ENCODE results near the gene TRPM3.

Gene TRPM3

DNA sequence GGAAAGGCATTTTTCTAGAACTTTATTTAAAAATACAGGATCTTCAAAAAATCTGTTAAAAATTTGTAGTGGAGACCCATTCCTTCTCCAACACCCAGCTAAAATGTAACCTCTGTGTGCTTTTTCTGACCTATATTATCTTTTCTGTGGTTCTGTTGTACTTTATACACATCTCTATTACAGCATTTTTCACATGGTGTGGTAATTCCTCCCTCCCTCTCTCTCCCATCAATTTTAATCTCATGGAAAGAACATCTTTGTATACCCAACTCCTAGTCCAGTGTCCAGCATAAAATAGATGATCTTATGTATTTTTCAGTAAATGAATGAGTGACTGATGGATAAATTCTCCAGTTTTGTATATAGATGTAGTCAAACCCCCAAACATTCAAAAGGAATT lies 523.5 kb downstream of the TRPM3 start:
- DNase-seq, result no peak

DNA sequence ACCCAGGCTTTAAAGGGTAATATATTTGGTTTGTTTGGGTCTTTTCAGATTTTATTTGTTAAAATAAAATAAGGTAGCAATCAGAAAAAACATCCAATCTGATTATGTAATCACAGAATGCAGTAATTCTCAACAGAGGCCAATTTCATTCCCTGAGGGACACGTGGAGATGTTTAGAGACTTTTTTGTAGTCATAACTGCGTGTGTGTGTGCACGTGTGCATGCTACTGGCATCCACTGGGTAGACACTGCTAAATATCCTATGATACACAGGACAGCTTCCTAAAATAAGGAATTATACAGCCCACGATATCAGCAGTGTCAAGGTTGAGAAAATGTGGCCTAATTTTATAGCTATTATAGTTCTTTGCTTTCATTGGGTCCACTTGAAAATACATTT lies 526.2 kb downstream of the TRPM3 start:
- DNase-seq, result no peak

DNA sequence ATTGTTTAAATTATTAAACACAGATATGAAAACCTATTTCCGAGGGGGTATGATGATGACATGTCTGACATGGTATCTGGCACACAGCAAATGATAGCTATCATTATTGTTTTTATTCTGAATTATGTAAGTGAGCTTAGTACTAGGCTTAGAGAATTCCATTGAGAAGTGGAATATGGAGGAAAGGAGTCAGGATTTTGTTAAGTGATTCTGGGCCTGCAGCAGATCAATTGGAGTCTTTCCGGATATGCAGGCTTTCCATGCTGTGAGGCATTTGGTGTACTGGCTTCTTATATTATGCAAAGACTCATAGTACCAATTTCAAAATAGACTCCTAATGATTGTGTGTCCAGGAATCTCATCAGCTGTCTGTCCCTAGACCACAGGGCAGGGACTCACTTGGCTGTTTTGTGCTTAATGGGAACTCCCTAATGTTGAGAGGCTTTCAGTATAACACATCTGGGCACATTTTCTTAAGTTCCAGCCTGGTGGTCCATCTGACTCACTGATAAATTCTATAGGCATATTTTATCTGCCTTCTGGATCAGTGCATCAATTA lies 527.0 kb downstream of the TRPM3 start:
- no peak for DNase-seq

DNA sequence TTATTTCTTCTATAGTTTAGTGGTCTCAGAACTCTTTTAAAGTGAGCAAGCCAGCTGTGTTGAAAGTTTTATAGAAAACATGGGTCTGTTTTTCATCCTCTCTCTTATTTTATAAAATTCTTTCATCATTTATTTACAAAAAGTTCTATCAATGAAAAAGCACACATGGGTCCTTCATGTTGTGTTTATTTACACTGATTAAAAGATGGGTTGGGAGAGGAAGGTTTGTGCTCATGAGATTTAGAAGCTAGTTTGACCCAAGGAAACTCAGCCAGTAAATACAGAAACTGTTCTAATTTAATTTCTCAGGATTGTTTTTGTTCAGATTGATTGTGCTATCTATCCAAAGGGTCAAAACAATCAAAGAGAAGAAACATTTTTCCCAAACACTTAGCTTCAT lies 528.2 kb downstream of the TRPM3 start:
- no peak for DNase-seq

DNA sequence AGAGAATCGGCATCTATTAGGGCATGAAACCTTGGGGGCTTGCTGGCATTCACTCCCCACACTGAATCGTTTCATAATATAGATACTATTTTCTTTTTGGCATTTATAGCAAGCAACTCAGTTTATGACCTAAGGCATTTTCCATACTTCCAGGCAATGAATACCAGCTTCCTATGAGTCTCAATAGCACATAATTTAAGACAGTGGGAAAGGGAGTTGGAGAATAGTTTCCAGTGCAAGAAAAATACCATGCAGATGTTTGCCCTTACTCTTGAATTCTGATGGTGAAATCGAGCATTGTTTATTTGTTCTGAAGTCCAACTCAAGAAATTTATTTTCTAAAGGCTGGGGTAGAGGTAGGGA lies 531.1 kb downstream of the TRPM3 start:
- no peak for DNase-seq

DNA sequence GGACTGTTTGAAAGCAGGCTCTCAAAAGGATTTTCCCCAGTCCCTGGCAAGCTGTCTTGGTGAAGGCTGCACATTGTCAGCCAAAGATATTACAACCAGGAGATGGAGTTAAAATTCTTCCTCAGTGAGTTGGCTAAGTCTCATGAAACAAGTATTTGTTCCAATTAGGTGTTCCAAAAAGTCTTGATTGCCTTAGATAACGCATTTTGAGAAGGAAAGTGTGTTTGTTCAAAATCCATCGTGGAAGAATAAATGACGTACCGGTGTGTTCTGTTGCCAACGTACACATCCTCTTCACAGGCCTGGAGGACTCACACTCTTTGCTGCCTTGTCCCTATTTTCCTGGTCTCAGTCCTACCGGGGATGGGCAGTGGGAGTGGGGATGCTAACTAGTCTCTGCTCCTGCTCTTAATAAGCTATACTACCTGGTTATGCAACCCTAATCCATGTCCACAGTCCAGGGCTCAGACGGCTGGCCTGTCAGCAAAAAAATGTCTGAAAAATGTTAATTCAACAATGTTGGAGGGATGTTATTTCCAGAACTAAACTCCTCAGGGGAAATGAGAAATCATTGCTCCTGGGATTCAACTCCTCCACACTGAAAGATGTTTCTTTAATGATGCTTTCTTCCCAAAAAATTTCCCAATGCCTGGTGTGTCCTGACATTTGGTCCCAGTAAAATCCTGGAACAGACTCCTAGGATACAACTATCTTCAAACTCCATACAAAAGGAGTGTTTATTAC lies 531.7 kb downstream of the TRPM3 start:
- no peak for DNase-seq

DNA sequence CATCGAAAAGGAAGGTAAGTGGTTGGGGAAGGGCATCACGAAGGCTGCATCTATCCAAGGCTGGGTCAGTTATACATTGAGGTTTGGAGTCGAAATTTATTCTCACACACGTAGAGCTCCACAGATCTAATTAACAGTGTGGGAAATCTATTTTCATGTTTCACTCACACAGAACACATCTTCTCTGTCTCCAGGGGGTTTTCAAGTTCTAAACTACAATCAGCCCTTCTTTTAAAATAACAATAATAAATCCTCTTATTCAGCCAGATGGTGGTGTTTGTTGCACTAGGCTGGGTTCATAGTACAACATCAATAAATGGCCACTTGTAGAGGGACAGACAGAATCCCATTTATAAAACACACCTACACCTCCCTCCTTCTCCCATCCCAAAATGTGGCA lies 532.4 kb downstream of the TRPM3 start:
- no peak for DNase-seq

DNA sequence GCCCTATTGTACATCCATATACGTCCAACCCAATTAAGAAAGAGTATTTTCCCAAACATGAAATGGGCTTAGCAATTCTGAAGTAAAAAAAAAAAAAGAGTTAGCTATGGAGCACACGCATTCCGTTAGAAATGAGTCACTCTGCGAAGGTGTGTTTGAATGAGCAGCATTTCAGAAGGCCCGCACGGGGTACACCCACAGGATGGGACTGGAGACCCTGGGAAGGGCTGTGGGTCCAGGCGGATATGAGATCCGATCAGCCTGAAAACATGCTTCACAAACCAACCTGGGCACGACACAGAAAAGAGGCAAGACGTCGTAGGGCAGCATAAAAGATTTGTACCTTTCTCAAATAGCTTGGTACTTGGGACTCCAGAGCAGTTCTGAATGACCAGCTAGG lies 533.0 kb downstream of the TRPM3 start:
- no peak for DNase-seq

DNA sequence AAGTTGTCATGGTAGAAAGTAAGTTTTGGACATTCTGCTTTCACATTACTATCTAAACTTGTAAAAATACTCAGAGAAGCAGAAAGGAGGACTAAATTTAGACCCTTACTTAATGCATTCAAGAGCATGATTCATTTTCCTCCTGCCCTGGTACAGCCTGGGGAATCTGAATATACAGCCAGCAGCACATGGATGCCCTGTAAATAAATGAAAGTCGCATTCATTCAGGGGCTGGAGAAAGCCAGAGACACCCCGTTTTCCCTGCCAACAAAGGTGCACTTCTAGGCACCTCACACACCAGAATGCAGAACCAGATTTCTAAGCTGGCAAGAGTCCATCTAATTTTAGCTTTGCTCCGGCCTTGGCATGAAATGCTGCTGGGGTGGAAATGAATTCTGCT lies 534.2 kb downstream of the TRPM3 start:
- no peak for DNase-seq

DNA sequence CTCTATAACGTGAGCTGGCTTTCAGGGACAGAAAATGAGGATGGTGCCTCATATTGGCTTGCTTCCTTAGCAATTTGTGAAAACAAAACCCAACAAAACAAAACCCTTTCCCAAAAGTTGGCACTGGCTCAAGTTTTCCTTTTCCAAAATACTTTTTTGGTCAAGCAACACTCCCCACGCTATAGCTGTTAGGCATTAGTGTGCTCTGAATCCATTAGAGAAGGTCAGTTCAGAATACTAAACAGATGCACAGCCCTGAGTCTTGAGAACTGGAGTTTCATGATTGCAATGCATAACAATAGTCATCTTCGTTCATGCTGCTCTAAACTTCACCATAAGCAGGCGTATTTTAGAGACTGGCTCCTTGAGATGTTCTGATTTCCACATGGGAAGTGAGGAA lies 534.9 kb downstream of the TRPM3 start:
- DNase-seq, result no peak

DNA sequence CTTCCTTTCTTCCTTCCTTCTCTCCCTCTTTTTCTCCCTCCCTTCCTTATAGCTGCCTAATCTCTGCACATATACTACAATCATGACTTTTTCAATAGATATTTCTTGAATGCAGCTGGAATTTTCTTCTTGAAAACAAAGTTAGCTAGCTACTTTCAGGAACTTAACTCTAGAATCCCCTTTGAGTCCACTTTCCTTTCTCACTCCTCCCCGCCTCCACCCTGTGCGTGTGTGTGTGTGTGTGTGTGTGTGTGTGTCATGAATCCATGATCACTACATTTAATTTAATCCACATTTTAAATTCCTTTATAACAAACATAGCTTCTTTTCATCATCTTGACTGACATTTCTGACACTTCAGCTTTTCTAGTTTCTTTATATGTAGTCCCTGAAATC lies 539.5 kb downstream of the TRPM3 start:
- no peak for DNase-seq

DNA sequence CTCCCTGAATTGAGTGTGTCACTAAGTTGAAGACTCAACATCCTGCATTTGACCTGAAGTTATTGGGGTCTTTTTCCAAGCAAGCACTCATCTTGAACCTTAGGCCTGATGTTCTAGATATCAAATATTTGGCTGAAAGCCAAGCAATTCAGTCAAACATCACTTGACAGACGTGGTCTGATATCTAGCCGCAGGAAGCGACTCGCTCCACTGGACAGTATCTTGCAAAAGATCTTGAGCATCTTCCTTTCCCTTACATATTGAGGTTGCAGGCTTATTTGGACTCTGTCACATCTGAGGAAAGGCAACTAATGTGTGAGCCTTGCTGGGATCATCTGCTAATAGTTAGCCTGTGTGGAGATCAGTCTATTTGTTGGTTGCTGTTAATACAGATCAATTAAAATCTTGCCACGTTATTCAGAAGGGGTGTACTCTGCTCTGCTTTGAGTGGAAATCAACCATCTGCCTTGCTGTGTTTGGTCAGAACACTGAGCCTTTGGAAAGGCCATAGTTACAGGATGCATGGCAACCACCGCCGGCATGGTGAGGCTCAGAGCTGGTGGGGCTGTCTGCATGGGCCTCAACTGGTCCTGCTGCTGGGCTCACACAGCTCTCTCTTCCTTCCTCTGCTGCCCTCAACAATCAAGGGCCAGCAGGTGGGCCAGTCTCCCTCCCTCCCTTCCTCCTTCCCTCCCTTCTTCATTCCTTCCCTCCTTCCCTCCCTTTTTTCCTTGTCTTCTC lies 540.0 kb downstream of the TRPM3 start:
- DNase-seq, result no peak

DNA sequence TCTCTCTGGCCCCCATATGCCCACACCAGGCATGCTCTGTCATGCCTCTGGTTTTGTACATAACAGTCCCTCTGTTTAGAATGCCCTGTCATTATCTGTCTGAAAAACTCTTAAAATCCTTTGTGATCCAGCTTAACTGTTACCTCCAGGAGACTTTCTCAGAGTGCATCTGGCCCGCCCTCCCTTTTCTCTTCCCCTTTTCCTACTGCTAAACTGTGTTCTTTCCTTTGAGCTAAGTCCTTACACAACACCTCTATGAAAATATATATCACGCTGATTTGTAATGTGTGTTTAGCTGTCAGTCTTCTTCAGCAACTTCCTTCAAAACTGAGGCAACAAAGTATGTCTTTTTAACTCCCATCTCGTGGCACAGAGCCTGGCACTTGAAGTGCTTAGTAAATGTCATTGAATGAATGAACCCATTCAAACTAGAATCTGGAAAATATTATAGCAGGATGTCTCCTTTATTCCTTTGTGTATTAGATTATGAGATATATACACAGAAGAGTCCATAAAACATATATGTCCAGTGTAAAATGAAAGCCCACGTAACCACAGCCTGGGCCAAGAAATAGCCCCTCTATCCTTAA lies 540.7 kb downstream of the TRPM3 start:
- DNase-seq, result no peak

DNA sequence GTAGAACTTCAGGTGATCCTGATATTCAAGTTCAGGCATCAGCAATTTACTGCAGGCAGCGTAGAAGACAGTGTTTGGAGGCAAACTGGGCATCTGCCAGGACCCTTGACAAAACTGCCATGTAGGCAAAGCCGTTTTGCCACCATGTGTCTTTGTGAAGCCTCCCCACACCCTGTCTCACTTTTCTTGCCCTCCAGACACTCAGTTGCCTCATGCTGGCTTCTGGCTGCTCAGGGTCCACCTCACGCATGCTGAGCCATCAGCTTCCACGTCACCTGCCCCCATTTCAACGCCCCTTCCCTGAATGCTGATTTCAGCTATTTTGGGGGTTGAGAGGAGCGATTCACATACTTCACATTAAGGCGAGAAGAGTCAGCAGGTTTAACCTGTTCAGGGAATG lies 541.7 kb downstream of the TRPM3 start:
- no peak for DNase-seq

DNA sequence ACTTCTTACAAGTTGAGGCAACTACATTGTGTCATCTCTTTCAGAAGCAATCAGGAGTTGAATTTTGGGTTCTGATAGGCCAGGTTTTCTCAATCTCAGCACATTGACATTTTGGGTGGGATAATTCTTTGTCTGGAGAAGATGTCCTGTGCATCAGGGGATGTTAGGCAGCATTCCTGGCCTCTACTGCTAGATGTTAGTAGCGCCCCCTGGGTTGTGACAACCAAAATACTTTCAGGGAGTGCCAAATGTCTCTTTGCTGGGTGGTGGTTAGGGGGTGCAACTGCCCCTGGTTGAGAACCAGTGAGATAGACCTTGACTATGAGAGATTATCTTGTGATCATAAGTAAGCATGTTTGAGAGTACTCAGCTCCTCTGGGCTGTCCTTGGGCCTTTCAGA lies 542.7 kb downstream of the TRPM3 start:
- DNase-seq, result no peak

DNA sequence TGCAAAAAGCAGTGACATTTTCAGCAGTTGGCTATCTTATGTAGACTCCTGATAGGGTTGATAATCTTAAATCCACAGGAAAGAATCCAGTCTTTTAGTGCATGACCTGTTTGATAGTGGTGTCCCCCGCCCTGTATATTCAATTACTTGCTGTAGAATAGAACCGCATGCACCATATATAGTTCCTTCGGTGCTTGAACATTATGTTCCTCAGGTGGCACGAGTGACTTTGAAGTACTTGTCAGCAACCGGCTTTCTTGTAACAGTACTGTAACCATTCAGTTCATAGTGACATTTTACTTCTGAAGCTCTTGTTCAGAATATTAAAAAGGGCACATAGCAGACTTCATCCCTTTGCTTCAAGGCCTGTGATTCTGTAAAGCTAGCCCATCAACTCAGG lies 543.8 kb downstream of the TRPM3 start:
- no peak for DNase-seq

DNA sequence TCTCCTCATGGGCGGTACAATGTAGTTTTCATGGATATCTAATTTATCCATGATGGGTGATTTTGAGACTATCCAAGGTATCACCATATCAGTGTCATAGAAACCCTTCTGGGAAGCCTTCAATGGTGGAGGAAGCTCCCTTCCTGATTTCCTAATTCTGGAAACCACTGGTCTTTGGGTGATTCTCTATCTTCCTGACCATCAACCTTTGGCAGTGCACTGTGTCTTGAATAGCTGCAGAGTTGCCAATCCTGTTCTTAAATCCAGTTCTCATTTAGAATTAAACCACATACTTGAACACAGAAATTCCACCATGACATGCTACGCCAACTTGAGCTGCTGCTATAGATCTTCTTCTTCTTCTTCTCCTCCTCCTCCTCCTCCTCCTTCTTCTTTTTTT lies 545.3 kb downstream of the TRPM3 start:
- no peak for DNase-seq

DNA sequence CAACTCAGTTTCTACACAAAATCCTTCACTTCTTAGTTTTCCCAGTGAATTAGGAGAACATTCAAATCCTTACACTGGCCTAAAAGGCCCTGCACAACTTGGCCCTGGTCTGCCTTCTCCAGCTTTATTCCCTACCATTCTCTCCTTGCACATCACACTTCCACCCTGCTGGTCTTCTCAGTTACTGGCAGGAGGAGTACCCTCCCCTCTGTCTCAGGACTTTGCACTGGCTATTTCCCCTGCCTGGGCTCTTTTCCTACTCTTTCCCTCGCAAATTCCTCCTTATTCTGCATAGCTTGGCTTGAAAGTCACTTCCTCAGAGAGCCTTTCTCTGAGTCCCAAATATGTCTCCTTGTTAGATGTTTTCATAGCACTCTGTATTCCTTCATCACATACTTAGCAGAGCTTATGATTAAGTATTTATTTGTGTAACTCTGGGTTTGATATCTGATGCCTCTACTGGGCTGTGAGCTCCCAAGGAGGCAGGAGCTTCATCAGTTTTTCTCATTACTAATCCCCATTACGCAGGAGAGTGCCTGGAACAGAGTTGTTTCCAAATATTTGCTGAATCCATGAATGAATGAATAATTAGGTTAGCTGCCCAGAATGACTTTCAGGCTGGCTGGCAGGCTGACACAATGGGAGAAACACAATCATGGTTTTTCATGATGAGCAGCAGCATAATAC lies 547.1 kb downstream of the TRPM3 start:
- no peak for DNase-seq

DNA sequence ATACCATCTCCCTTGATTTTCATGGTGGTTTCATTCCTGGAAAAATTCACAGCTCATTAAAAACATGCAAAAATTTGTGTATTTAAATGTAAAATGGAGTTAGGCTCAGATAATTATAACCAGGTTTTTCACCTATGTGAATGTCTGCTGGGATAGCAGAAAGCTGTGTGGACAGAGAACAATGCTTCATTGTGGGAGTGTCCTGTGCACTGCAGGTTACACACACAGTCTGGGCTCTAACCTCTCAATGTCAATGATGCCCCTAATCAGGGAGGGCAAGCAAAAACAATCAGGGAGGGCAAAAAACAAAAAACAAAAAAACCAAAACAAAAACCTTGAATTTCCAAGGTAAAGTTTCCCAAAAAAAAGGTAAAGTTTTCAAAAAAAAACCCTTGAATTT lies 548.1 kb downstream of the TRPM3 start:
- DNase-seq, result no peak

DNA sequence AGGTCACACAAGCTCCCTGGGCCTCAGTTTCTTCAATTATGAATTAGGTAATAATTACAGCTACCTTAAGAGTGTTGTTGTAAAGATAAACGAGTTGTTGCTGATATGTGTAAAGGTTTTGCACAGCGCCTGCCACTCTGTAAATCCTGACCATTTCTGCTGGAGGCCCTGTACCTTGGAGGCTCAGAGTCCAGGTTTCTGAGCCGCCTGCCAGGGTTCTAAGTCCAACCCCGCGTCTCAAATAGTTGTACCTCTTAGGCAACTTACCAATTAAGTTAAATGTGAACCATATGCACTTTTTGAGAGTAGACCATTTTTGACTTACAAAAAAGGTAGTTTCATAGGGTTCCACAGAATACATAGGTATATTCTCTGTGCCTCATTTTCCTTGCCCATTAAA lies 550.2 kb downstream of the TRPM3 start:
- DNase-seq, result no peak

DNA sequence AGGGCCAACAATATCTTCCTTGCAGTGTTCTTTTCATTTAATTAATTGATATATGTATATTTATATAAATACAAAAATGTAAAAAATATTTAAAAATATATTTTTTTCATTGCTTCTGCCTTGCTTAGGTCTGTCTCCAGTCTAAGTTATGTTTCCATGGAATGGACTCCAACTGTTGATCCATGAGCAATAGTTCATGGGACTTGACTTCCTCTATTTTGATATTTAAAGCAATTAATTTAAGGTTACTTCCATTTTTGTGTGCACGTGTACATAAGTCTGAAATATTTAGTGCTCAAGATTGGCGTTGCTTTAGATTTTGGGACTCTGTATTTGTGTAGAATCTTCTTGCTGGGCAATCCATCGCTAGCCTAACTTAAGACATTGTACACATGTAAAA lies 551.6 kb downstream of the TRPM3 start:
- no peak for DNase-seq

DNA sequence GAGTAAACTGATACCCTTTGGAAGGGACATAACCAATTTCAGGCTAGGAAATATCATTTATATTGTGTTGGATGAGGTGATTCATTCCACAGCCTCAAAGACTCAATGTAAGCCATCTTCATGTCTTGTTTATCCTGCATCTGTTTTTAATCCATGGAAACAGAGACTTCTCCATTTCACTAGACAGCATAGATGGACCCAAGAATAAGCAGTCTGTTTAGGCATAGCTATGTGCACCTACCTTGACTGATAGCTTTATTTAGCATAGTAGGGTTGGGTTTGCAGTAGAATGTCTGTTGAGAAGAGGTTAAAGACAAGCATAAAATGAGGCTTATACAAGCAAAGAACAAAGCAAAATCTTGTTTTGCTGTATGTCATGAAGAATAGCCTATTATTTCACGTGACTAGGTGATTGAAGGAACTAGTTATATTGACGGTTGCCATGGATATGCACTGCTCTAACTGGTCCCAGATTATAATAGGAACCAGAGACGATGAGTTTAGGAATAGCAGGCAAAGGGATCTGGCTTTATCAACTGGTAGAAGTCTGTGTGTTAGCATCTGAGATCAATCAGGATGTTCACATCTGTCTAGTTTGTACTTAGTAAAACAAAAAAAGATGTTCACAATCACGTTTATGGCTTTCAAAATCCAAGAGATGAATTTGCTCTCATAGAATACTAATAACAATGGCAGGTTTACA lies 552.2 kb downstream of the TRPM3 start:
- DNase-seq, result no peak

DNA sequence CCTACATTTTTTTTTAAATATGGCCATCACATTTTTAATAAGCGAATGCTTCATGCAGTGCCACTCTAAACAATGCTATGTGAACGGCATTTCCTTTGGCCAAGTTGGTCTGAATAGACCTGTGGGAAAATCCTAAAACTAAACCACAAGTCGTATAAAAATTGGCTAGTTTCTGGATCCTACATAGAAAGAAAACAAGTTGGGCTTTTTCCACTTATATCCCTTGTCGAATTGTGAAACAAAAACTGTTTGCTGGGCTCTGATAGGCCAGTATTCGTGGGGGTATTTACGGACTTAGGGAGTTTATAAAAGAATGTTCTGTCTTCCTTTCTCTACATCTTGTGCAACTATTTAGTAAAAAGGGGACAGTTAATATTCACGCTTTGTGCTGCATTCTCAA lies 553.9 kb downstream of the TRPM3 start:
- no peak for DNase-seq
